ENCODE data around the gene PIGU. TPM values are rescaled to one million over a fixed set of nuclear protein-coding genes. Genes with fewer than 3 reads are reported as not detected.
A peak's percentile ranks its signal among the peaks of the same experiment; 100 is the strongest.
"Not testable (repeated sequence)": the region's sequence is repeated elsewhere in the genome, so short reads cannot be mapped to it uniquely, and the experiment has no call there.

PIGU gene, protein sequence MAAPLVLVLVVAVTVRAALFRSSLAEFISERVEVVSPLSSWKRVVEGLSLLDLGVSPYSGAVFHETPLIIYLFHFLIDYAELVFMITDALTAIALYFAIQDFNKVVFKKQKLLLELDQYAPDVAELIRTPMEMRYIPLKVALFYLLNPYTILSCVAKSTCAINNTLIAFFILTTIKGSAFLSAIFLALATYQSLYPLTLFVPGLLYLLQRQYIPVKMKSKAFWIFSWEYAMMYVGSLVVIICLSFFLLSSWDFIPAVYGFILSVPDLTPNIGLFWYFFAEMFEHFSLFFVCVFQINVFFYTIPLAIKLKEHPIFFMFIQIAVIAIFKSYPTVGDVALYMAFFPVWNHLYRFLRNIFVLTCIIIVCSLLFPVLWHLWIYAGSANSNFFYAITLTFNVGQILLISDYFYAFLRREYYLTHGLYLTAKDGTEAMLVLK
- total RNA-seq, result 3.8 TPM

DNA sequence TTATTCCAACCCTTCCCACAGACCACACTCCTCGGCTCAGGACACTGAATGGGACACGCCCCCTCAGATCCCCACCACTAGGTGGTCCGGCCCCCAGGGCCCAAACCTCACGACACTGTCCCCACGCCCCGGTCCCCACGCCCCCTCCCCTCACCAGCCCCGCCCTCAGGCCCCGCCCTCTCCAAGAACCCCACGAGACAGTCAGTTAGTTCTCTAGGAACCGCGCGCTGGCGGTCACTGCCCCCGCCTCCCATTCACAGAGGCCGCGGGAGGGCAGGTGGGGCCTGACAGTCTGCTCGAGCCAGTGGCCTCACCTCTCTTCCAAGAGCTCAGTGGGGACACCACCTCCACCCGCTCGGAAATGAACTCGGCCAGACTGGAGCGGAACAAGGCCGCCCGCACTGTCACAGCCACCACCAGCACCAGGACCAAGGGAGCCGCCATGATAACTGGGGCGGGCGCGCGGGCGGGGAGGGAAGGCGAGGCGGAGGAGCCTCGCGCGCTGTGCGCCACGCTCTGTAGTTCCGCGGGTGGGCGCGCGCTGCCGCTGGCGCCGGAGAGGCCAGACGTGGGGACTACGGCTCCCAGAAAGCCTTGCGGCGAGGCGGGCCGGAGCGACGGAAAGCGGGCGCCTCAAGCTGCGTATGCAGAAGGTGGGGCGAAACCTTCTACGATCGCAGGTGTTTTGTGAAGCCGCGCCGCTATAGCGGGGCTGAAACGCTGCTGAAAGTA is at the start of gene PIGU:
PIGU (minus strand) TSS at position 451 of the 732 bp plus-strand sequence; CDS start at position 444, 7 bp downstream.
- DNase-seq (ENCODE audit: low spot score) (peak; percentile 98), ATAC-seq (peak; percentile 97)

DNA sequence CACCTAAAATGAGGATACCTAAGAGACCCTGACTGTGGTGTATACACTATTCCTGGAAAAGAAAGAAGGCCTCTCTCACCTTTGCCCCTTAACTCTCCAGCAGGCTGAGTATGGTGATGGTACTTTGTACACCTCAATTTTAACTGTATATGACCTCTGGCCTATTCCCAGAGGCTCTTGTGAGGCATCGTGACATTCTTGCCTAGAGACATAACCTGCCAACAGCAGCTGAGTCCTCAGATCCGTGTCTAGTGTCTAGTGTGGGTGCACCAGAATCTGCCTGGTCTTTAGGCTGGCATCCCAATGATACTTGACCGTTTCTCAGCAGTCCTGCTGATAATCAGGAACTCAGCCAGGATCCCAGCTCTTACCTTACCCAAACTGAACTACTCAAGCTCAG is 47.3 kb upstream of the PIGU start:
- DNase-seq (ENCODE audit: low spot score), result no peak
- ATAC-seq, result peak; percentile 29

DNA sequence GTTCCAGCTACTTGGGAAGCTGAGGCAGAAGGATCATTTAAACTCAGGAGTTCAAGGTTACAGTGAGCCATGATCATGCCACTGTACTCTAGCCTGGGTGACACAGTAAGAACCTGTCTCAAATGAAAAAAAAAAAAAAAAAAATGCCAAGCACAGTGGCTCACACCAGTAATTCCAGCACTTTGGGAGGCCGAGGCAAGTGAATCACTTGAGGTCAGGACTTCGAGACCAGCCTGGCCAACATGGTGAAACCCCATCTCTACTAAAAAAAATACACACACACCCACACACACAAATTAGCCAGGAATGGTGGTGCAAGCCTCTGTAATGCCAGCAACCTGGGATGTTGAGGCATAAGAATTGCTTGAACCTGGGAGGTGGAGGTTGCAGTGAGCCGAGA is 45.7 kb upstream of the PIGU start:
- ATAC-seq, result peak; percentile 15
- DNase-seq (ENCODE audit: low spot score), result not testable (repeated sequence)

DNA sequence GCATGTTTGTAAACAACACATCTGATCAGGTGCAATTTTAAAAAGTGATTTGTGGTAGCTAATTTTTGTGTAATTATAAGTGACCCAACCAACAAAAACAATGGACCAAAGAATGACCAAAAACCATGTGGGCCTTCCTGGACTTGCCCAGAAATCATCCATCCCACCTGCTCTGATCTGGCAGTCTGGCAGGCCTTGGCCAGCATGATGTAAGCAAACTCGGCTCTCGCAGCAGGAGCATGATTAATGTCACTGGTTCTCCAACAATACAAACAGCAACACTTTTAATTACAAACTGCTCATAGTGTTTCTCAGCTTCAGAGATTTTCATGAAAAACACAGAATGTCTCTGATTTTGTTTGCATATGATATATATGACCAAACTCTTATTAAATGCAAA is 43.4 kb upstream of the PIGU start:
- no peak for DNase-seq (ENCODE audit: low spot score)

DNA sequence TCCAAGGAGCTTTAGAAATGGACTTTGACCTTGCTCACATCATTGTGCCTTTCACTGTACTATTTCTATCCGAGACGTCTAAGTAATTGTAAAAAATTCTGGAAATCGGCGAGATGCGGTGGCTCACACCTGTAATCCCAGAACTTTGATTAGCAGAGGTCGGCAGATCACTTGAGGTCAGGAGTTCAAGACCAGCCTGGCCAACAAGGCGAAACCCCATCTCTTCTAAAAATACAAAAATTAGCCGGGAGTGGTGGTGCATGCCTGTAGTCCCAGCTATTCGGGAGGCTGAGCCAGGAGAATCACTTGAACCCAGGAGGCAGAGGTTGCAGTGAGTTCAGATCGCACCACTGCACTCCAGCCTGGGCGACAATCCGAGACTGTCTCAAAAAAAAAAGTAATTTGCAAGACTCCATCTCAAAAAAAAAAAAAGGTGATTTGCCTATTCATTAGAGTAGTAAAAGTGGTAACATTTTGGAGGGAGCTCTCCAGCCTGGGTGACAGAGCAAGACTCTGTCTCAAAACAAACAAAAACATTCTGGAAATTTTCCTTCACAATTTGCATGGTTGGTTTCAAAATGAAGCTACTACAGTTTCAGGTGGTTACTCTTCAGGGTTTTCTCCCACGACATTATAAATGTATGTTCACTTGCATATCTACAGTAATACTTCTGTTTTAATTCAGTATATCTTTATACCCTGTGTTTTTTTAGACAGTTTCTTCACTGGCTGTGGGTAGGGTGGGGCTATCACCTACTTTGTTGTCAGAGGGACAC is 42.5 kb upstream of the PIGU start:
- not testable (repeated sequence) for ATAC-seq; DNase-seq (ENCODE audit: low spot score)

More for the DNA sequence above, 43.4 kb upstream of the PIGU start:
- ATAC-seq, result no peak

DNA sequence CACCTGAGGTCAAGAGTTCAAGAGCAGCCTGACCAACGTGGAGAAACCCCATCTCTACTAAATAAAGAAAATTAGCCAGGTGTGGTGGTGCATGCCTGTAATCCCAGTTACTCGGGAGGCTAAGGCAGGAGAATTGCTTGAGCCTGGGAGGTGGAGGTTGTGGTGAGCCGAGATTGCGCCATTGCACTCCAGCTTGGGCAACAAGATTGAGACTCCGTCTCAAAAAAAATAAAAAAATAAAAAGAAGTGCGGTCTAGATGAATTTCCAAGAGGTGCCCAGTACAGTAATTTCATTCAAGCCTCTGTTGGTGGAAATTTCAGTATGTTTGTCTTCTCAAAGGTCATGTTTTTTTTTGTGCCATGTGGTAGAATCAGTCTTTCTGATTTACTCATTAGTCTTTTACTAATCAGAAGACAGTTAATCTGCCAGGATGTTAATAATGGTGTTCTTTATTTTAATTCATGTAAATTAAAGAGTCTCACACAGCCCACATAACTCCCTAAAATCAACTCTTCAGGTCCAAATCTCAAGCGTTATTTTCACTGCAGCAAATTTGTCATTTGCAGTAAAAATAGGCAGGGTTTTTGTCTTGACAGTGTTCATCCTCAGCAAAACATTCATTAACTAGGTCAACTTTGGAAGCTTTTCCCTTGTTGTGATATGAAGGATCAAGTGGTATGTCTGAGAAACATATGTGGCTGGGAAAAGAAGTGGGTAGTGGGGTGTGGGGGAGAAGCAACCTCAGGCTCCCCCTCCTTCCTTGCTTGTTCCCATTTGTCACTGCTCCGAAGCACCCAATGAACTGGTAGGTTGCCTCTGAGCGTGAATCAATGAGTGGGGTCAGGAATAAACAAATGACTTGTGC is 40.6 kb upstream of the PIGU start:
- peak; percentile 76 for ATAC-seq
- DNase-seq (ENCODE audit: low spot score), result no peak

DNA sequence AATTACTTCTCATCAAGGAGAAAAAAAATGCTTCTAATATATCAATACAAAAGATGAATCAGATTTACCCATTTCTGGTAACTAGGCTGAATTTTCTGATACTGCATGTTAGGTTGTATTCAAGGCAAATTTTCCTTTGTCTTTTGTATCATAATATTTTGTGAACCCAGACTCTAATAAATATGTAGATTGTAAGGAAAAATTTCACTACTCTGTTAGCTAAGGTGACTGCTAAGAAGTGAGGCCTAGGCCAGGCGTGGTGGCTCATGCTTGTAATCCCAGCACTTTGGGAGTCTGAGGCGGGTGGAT is 40.0 kb upstream of the PIGU start:
- no peak for DNase-seq (ENCODE audit: low spot score)
- ATAC-seq, result no peak

DNA sequence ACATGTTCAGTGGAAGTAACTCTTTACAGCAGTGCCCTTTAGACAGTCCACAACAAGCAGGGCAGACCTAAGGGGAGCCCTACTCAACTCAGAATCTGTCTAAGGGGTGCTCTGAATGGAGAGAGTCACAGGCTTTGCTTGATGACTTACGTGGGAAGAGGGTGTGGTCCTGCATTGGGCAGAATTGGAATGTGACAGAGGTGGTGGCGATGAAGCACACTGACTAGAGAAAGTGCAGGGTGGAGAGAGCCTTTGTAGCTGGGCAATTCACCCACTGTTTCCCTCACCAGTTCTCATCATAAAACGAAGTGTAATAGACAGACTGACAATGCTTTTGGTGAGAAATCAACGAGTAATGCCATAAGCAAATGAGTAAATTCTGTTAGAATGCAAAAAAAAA is 38.5 kb upstream of the PIGU start:
- DNase-seq (ENCODE audit: low spot score) (no peak), ATAC-seq (no peak)

DNA sequence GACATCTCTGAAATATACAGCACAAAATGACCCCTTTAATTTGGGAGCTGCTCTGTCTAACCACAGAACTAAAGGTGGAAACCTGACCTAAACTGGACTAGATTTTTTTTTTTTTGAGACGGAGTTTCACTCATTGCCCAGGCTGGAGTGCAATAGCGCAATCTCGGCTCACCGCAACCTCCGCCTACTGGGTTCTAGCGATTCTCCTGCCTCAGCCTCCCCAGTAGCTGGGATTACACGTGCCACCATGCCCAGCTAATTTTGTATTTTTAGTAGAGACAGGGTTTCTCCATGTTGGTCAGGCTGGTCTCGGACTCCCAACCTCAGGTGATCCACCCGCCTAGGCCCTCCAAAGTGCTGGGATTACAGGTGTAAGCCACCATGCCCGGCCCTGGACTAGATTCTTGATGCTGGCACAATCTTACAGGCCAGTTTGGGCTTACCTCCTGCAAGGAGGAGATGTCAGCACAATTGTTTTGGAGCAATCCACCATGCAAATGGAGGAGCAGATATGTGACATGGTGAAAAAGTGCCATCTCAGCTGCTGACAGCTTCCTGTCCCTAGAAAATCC is 37.1 kb upstream of the PIGU start:
- DNase-seq (ENCODE audit: low spot score); ATAC-seq: not testable (repeated sequence)

DNA sequence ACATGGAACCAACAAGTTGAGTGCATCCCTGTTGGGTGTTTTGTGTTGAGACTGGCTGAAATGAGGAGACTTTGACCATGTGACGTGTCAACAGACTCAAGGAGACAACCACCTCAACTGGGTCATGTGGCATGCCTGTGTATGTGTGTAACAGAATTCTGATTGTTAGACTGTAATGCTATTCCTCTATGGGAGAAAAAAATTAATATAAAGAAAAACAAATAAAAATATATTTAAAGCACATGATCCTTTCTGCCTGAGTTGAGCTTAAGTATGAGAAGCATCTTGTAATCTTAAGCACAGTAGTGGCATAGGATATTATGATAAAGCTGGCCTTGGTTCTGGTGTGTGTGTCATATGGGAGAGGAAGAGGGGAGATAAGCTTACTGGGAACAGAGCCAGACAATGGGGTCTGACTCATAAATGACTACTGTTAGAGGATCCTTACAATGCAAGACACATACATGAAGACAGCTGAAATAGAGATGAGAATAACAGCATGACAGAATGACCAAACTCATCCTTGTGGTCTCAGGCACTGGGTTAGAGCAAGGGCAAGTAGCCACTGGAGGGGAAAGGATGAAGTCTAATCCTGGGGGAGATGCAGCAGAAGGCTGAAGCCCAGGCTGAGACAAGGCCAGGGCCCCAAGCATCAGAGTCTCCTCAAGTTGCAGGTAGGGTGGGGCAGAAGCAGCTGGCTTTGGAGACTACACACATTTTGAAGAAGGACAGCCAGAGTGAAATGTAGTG is 36.5 kb upstream of the PIGU start:
- DNase-seq (ENCODE audit: low spot score), result no peak
- no peak for ATAC-seq

DNA sequence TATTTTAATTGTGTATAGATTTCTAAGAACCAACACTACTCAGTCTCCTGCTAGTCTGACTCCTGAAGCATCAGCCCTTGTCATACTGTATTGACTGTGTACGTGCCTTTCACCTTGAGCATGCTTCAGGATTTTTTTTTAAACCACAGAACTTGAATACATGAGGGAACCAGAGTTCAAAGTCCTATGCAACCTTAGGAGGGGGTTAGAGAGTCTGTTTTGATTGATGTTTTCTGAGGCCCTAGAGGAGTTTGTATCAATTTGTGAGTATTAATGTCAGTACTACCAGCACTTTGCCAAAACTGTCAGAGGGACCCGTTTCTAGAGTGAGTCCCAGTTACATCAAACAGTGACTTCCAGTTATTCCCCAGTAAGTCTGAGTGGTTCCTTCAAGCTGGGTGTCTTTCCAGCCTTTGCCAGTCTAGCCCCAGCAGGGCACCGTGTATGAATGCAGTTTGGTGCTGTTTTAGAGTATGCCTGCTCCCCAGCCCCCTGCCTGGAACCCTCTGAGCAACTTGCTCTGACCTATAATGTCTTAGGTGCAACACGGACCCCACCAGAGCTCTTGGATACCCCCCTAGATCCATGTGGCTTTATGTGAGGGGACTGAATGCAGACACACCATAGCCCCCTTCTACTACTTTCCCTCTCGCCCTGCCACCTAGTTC is 35.8 kb upstream of the PIGU start:
- no peak for DNase-seq (ENCODE audit: low spot score)
- no peak for ATAC-seq

DNA sequence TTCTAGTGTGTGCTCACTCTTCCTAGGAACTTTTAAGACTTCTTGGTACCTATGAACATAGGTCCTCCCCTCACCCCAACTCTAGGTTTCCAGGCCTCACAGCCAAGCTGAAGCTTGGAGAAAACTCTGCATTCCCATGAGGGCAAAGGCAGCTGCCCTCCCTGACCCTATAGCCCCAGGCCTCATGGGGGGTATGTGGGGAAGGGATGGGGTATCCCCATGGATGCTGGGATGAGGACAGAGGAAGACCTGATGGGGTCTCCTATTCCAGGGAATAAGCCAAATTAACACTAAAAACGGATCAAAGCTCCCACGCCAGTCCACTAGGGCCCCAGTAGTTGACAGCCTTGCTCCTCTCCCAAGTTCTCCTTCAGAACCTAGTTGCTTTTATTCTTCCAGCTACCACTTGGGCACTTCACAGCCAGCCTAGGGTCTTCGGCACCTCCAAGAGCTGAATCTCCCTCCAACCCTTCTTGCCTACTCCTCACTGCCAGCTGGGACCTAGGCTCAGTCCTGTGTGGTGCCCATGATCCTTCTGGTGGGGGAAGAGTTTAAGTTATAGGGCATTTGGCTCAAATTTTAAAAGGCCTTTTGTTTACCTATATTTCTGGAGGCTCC is 35.0 kb upstream of the PIGU start:
- DNase-seq (ENCODE audit: low spot score), result no peak
- no peak for ATAC-seq

DNA sequence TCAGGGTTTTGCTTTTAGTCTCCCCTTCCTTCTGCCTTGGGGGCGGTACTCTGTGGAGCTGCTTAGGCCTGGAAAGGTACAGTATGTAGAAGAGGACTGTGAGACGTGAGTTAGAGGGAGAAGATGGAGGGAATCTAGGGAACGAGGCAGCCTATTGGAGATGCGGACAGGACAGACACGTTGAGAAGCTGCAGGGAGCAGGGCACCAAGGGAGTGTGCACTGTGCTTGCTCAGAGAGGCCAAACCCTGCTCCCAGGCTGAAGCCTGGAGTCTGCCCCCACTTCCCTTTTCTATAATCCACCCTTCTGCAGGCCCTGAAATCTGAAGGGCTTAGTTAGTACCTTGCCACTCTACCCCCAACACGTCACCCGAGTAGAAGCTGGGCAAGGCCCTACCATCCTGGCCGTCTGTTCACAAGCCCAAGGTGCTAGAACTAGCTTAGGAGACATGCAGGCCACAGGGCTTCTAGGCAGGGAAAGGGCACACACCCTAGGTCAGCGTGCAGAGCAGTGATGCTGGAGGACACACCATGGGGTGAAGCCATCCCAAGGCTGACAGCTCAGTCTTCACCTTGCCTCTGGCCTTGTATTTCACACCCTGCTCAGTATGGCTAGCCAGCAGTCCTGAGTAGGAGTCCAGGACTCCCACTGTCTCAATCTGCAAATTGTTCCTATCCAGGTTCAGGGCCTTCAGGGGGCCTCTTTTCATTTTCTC is 34.1 kb upstream of the PIGU start:
- ATAC-seq, result no peak
- no peak for DNase-seq (ENCODE audit: low spot score)

DNA sequence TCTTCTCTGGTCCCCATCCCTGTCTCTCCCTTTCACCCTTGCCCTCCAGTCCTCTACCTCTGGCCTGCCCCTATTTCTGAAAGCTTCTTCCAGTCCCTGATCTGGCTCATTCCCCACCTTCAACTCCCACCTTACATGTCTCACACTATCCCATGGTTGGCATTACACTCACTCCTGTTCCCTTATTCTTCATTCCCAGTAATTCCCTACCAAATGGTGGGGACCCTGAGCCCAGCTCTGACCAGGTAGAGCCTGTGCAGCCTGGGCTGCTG is 33.6 kb upstream of the PIGU start:
- no peak for DNase-seq (ENCODE audit: low spot score)
- no peak for ATAC-seq

DNA sequence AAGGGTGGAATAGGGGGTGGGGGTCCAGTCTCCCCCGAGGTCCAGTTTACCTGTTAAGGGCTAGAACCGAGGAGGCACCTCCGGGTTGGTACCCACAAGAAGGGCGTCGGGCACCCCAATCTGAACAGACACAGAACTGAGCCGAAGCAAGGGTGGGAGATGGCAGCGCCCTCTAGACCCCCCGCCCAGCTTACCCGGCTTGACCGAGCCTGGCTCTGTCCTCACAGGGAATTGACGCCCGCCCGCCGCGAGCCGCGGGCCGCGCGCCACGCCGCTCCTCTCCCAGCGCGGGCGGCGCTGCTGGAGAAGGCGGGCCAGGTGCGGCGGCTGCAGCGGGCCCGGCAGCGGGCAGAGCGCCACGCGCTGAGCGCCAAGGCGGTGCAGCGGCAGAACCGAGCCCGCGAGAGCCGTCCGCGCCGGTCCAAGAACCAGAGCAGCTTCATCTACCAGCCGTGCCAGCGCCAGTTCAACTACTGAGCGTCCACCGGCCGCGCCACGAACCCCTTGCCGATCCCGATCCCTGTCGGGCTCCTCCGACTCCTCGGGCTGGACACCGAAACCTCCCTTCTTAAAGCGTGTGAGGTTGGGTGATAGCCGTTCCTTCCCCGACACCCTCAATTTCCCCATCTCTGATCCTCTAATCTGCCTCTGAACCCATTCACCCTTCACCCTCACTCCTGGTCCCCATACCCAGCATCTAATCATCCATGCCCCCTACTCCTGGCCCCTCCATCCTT is 33.1 kb upstream of the PIGU start:
- DNase-seq (ENCODE audit: low spot score) (peak; percentile 84), ATAC-seq (peak; percentile 77)

DNA sequence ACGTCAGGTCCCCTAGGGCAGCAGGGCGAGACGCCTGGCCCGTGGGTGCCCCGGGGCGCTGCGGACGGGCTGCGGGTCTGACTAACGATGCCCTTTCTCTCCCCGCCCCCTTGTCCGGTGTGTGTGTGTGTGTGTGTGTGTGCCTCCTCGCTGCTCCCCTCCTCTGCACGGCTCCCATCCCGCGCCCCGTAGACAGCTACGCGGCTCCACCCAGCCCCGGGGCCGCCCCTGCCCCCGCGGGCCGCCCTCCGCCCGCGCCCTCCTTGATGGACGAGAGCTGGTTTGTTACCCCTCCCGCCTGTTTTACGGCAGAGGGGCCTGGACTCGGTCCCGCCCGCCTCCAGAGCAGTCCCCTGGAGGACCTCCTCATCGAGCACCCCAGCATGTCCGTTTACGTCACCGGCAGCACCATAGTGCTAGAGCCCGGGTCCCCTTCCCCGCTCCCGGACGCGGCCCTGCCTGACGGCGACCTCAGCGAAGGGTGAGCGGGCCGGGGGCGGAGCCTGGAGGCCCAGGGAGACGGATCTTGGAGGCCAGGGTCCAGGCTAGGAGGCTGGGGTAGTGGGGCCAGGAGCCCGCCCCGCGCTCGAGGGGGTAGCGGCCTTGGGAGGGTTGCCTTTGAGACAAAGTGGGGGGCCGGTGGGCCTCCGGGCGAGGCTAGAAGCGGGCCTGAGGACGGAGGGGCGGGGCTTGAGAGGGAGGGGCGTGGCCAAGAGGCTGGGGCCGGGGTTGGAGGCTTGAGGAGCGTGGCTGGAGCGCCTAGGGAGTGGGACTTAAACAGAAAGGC is 32.3 kb upstream of the PIGU start:
- DNase-seq (ENCODE audit: low spot score) (peak; percentile 89), ATAC-seq (peak; percentile 75)

DNA sequence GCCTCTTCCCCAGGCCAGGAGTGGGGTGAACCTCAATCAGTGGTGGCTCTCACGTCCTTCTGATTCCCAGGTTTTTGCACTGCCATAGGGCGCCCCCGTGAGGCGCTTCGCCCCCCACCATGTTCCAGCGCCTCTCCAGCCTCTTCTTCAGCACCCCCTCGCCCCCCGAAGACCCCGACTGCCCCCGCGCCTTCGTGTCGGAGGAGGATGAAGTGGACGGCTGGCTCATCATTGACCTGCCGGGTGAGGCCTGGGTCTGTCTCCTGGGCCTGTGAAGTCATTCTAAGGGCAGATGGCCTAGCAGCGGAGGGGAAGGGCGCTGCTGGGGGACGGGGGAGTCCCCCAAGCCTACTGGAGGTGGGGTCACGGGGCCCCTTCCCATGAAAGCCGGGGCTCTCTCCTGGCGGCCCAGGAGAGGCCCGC is 31.7 kb upstream of the PIGU start:
- peak; percentile 4 for ATAC-seq

More for the DNA sequence above, 31.7 kb upstream of the PIGU start:
- DNase-seq (ENCODE audit: low spot score), result peak; percentile 67
